ENCODE measurements around the gene HOXC12.

GRCh38 chr12:53944209-53944608, 10.5 kb upstream of the HOXC12 start:
- TF ChIP-seq BACH2 (CRISPR knock-in tag; IDR thresholded peaks at IDR 0.05; ENCODE audit: borderline replicate concordance) (no peak), CSDC2 (CRISPR knock-in tag; IDR thresholded peaks at IDR 0.05) (no peak), PATZ1 (CRISPR knock-in tag; IDR thresholded peaks at IDR 0.05; ENCODE audit: borderline replicate concordance) (no peak), ZFP3 (CRISPR knock-in tag; IDR thresholded peaks at IDR 0.05) (no peak), TOX (CRISPR knock-in tag; IDR thresholded peaks at IDR 0.05; ENCODE audit: borderline replicate concordance) (no peak), ZNF565 (CRISPR knock-in tag; conservative IDR thresholded peaks at IDR 0.05; ENCODE audit: low read depth) (no peak), GLIS3 (CRISPR knock-in tag; IDR thresholded peaks at IDR 0.05) (no peak), RARB (CRISPR knock-in tag; IDR thresholded peaks at IDR 0.05) (no peak), TCF4 (CRISPR knock-in tag; IDR thresholded peaks at IDR 0.05; ENCODE audit: borderline replicate concordance) (no peak)
